Uterus (tissue), 4 donors: Measurements from ENCODE around the gene FIZ1. TPM values are rescaled to one million over a fixed set of nuclear protein-coding genes. Genes with fewer than 3 reads are reported as not detected.
A peak's percentile ranks its signal among the peaks of the same experiment; 100 is the strongest.

Experiments
- DNase-seq, 2 donors: peaks; one replicate each; pipeline ENCODE4 v3.0.0-alpha.2; 2019 to 2020
- H3K27ac ChIP-seq, 2 donors: fragments of 200-600 bp; sonication (generic); 1 replicate in 1 of 2; 2 replicates in 1 of 2; pipeline ENCODE4 v1.5.1; 2016 to 2018
- H3K27me3 ChIP-seq, 2 donors: fragments of 200-600 bp; sonication (generic); one replicate each; pipeline ENCODE4 v1.5.1; 2018 to 2019; ENCODE audit warnings: control low read depth in 1 of 2
- H3K36me3 ChIP-seq, 2 donors: fragments of 200-600 bp; sonication (generic); one replicate each; pipeline ENCODE4 v1.5.1; 2019; ENCODE audit warnings: control low read depth in 1 of 2
- H3K4me1 ChIP-seq, 2 donors: fragments of 200-600 bp; sonication (generic); one replicate each; pipeline ENCODE4 v1.5.1; 2018 to 2019; ENCODE audit warnings: control low read depth in 1 of 2
- H3K4me3 ChIP-seq, 2 donors: fragments of 200-600 bp; sonication (generic); 1 replicate in 1 of 2; 2 replicates in 1 of 2; pipeline ENCODE4 v1.5.1; 2018 to 2019; ENCODE audit warnings: mild to moderate bottlenecking in 1 of 2
- H3K9me3 ChIP-seq, 2 donors: fragments of 200-600 bp; sonication (generic); one replicate each; pipeline ENCODE4 v1.5.1; 2019; ENCODE audit warnings: control low read depth in 1 of 2
- POLR2A ChIP-seq, 2 donors: fragments of 450-650 bp; IDR thresholded peaks; one replicate each; pipeline ENCODE4 v1.6.1; 2016; ENCODE audit warnings: antibody characterized with exemption in 2 of 2, mild to moderate bottlenecking in 1 of 2, moderate library complexity in 1 of 2
- intact Hi-C: fragments of 100-400 bp; cut with DNase I; formaldehyde crosslinking; loops from one replicate; pipeline ENCODE4 v1.15.1; 2023; ENCODE audit warnings: low total_unique reads
- total RNA-seq, 4 donors: library from RNA; depleted of rRNA in 3 of 4; stranded (reverse); fragments of >200 nt in 3 of 4; gene quantifications; one replicate each; pipeline versions ENCODE4 v1.1.0 to v1.2.4, GENCODE V29; 2014 to 2023
- TF ChIP-seq, protein P1 (sequence below), 4 experiments: fragments of 200-600 bp in 2 of 4; fragments of 450-650 bp in 2 of 4; sonication (generic) in 2 of 4; IDR thresholded peaks; one replicate each; pipeline ENCODE4 v1.5.1; 2016 to 2019; ENCODE audit warnings: antibody characterized with exemption in 4 of 4, mild to moderate bottlenecking in 2 of 4, moderate library complexity in 1 of 4
- donor health status: DM: yes; HTN: yes; CAD: no.

FIZ1 gene
- total RNA-seq, 4 donors from 2014 or later = 0.26 to 19.3 (median 2.4) TPM

GRCh38 chr19:55635334-55635717 lies 36.0 kb upstream of the FIZ1 start:
- Histone ChIP-seq H3K27ac (peak overlapping the region; percentile 88 to 98), H3K4me1 (peaks cover 0 to 27% of the 10 kb centered on the region in 2 donors), H3K27me3 (no peaks in the 10 kb centered on the region), H3K36me3 (no peaks in the 10 kb centered on the region), H3K4me3 (peak overlapping the region; percentile 88 to 91), H3K9me3 (no peaks in the 10 kb centered on the region)
- intact Hi-C loops = no loop called here
- TF ChIP-seq POLR2A (IDR thresholded peaks at IDR 0.05) = no peak
- TF ChIP-seq, protein P1, sequence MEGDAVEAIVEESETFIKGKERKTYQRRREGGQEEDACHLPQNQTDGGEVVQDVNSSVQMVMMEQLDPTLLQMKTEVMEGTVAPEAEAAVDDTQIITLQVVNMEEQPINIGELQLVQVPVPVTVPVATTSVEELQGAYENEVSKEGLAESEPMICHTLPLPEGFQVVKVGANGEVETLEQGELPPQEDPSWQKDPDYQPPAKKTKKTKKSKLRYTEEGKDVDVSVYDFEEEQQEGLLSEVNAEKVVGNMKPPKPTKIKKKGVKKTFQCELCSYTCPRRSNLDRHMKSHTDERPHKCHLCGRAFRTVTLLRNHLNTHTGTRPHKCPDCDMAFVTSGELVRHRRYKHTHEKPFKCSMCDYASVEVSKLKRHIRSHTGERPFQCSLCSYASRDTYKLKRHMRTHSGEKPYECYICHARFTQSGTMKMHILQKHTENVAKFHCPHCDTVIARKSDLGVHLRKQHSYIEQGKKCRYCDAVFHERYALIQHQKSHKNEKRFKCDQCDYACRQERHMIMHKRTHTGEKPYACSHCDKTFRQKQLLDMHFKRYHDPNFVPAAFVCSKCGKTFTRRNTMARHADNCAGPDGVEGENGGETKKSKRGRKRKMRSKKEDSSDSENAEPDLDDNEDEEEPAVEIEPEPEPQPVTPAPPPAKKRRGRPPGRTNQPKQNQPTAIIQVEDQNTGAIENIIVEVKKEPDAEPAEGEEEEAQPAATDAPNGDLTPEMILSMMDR (IDR thresholded peaks at IDR 0.05) = no peak
- DNase-seq = no peak

GRCh38 chr19:55633861-55634260 lies 34.5 kb upstream of the FIZ1 start:
- TF ChIP-seq, protein P1 (IDR thresholded peaks at IDR 0.05) = no peak
- no peak for TF ChIP-seq POLR2A (IDR thresholded peaks at IDR 0.05)
- peak overlapping the region in 1 of 2 donors; percentile 98 for H3K27ac ChIP-seq
- no peaks in the 10 kb centered on the region for H3K9me3 ChIP-seq
- intact Hi-C loops = no loop called here
- no peaks in the 10 kb centered on the region for H3K36me3 ChIP-seq
- H3K27me3 ChIP-seq = no peaks in the 10 kb centered on the region
- H3K4me3 ChIP-seq = no peak overlapping the region
- peaks cover 0 to 23% of the 10 kb centered on the region in 2 donors for H3K4me1 ChIP-seq
- no peak for DNase-seq

- Histone ChIP-seq H3K27ac (peak overlapping the region in 1 of 2 donors; percentile 38), H3K4me1 (peaks cover 0 to 21% of the 10 kb centered on the region in 2 donors), H3K27me3 (no peaks in the 10 kb centered on the region), H3K9me3 (no peaks in the 10 kb centered on the region), H3K36me3 (no peaks in the 10 kb centered on the region), H3K4me3 (no peak overlapping the region)
- intact Hi-C loops = no loop called here
- peak; percentile 69 to 97 for DNase-seq
- TF ChIP-seq, protein P1 (IDR thresholded peaks at IDR 0.05) = peak; percentile 81 to 94 (median 86)
- no peak for TF ChIP-seq POLR2A (IDR thresholded peaks at IDR 0.05)
Measured at GRCh38 chr19:55632463-55632834, 33.1 kb upstream of the FIZ1 start.

DNA sequence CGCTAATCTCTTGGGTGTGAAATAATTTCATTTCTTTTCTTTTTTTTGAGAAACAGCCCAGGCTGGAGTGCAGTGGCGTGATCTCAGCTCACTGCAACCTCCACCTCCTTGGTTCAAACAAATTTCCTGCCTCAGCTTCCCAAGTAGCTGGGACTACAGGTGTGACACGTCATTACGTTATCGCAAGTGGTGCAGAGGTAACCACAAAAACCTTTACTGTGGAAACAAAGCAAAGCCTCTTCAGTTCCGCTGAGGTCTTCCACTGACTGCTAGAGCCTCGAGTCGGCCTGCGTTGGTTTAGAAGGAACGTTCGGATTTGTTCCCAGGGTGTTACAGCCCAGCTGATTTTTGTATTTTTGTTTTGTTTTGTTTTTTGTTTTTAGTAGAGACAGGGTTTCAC lies 27.0 kb upstream of the FIZ1 start:
- Histone ChIP-seq H3K9me3 (no peaks in the 10 kb centered on the region), H3K27me3 (no peaks in the 10 kb centered on the region), H3K27ac (no peak overlapping the region), H3K4me1 (no peaks in the 10 kb centered on the region), H3K36me3 (no peaks in the 10 kb centered on the region), H3K4me3 (no peak overlapping the region)
- no peak for TF ChIP-seq POLR2A (IDR thresholded peaks at IDR 0.05)
- TF ChIP-seq, protein P1 (IDR thresholded peaks at IDR 0.05) = no peak
- intact Hi-C loops = no loop called here
- no peak for DNase-seq

GRCh38 chr19:55625004-55625326 lies 25.6 kb upstream of the FIZ1 start:
- H3K9me3 ChIP-seq = no peaks in the 10 kb centered on the region
- H3K4me3 ChIP-seq = peak overlapping the region; percentile 58 to 70
- H3K27me3 ChIP-seq = no peaks in the 10 kb centered on the region
- no peak for TF ChIP-seq POLR2A (IDR thresholded peaks at IDR 0.05)
- TF ChIP-seq, protein P1 (IDR thresholded peaks at IDR 0.05) = no peak
- DNase-seq = no peak
- H3K27ac ChIP-seq = peak overlapping the region; percentile 94 to 99
- intact Hi-C loops = no loop called here
- H3K36me3 ChIP-seq = no peaks in the 10 kb centered on the region
- no peaks in the 10 kb centered on the region for H3K4me1 ChIP-seq
